HG02852 (cell line): Measurements from ENCODE around the gene RPL13A.
A peak's percentile ranks its signal among the peaks of the same experiment; 100 is the strongest.
"Not testable (repeated sequence)": the region's sequence is repeated elsewhere in the genome, so short reads cannot be mapped to it uniquely, and the experiment has no call there.

Experiments
- ATAC-seq: cut with Tn5 transposase; IDR thresholded peaks from one replicate; pipeline ENCODE4 v1.9.1; 2021; ENCODE audit warnings: mild to moderate bottlenecking, moderate library complexity; ENCODE audit not compliant: unreplicated experiment

Gene RPL13A

DNA sequence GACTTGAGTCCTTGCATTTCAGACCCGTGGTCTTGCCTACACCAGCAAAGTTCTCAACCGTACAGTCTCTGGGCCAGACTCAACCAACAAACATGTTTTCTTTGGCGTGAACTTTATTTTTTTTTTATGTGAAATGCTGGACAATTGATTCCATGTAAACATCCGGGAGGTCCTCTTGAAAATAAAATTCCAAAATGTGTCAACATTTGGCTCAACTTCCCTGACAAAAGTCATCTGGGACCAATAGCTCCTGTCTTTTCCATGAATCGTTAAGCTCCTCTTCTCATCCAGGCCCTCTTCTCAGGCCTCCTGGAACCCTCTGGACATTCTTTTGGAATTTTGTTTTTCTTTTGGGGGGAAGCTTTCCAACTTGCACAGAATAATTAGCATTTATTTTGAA is 31.6 kb upstream of the RPL13A start:
- ATAC-seq = no peak

DNA sequence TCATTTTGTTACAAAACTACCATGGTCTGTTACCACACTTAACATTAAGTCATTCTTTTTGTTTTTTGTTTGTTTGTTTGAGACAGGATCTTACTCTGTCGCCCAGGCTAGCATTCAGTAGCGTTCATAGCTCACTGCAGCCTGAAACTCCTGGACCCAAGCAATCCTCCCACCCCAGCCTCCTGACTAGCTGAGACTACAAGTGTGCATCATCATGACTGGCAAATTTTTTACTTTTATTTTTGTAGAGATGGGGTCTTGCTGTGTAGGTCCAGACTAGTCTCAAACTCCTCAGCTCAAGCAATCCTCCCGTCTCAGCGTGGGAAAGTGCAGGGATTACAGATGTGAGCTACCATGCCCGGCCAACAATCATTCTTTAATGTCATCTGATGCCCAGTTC is 31.1 kb upstream of the RPL13A start:
- ATAC-seq = no peak

GRCh38 chr19:49458567-49458903 is 28.9 kb upstream of the RPL13A start:
- ATAC-seq = no peak

DNA sequence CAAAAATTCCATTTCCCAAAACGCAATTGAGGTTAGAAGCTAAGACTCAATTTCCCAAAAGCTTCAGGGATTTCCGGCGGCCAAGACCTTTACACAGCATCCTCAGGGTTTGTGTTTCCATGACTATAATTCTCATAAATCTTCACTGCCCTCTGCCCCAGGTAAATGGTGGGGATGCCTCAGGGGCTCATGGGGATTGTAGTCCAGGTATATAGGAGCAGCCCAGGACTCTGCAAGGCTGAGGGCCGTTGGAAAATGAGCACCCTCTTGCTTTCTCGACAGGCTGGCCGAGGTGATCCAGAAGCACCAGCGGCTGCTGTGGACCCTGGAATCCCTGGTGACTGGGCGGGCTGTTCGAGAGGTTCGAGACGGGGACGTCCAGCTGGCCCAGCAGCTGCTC is 28.0 kb upstream of the RPL13A start:
- no peak for ATAC-seq

DNA sequence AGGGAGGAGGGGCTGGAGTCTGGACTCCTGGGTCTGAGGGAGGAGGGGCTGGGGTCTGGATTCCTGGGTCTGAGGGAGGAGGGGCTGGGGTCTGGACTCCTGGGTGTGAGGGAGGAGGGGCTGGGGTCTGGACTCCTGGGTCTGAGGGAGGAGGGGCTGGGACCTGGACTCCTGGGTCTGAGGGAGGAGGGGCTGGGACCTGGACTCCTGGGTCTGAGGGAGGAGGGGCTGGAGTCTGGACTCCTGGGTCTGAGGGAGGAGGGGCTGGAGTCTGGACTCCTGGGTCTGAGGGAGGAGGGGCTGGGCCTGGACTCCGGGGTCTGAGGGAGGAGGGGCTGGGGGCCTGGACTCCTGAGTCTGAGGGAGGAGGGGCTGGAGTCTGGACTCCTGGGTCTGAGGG is 26.3 kb upstream of the RPL13A start:
- not testable (repeated sequence) for ATAC-seq

DNA sequence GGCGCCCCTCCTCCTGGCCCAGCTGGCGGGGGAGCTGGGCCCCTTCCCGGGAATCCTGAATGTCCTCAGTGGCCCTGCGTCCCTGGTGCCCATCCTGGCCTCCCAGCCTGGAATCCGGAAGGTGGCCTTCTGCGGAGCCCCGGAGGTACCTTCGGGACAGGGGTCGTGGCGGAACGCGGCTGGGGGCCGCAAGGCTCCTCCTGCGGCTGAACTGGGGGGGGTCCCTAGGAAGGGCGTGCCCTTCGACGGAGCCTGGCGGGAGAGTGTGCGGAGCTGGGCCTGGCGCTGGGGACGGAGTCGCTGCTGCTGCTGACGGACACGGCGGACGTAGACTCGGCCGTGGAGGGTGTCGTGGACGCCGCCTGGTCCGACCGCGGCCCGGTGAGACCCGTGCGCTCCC is 25.8 kb upstream of the RPL13A start:
- no peak for ATAC-seq

GRCh38 chr19:49462492-49462891 is 24.9 kb upstream of the RPL13A start:
- ATAC-seq = no peak

DNA sequence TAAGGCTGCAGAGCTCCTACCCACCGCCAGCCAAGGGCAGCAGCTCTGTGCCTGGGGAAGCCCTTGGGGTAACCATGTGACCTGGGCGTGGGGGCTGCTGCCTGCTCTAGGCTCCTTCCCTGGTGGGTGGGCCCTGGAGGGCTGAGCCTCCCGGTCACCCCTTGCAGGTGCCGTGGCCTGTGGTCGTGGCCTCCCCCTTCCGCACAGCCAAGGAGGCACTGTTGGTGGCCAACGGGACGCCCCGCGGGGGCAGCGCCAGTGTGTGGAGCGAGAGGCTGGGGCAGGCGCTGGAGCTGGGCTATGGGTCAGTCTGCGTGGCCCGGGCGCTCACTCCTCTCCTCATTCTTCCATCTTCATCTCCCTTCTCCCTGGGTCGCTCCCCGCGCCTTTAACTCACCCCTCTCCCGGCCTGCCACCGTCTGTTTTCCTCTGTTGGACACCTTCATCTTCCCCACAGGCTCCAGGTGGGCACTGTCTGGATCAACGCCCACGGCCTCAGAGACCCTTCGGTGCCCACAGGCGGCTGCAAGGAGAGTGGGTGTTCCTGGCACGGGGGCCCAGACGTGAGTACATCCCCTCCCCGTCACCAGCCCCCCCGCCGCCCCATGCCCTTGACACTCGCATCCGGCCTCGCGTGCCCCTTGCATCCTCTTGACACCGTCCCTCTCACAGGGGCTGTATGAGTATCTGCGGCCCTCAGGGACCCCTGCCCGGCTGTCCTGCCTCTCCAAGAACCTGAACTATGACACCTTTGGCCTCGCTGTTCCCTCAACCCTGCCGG is 23.3 kb upstream of the RPL13A start:
- no peak for ATAC-seq

DNA sequence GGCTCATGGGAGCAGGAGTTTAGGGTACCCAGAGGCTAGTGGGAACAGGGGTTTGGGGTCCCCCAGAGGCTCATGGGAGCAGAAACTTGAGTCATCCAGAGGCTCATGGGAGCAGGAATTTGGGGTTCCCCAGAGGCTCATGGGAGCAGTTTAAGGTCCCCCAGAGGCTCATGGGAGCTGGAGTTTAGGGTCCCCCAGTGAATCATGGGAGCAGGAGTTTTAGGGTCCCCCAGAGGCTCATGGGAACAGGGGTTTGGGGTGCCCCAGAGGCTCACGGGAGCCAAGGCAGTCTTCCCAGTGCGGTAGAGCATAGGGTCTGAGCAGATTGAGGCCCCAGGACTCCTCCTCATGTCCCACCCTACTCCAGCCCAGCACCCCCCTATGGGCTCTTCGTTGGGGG is 22.0 kb upstream of the RPL13A start:
- ATAC-seq = no peak

DNA sequence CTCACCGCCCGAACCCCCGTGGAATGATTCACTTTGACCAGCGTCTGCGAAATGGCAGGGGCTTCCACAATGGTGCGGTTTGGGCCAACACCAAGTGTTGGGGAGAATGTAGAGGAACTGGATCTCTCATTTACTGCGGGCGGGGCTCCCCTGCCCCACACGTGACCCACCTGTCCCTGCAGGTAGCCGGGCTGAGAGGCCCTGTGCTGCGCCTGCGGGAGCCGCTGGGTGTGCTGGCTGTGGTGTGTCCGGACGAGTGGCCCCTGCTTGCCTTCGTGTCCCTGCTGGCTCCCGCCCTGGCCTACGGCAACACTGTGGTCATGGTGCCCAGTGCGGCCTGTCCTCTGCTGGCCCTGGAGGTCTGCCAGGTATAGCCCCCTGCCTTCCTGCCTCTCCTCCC is 19.2 kb upstream of the RPL13A start:
- no peak for ATAC-seq

DNA sequence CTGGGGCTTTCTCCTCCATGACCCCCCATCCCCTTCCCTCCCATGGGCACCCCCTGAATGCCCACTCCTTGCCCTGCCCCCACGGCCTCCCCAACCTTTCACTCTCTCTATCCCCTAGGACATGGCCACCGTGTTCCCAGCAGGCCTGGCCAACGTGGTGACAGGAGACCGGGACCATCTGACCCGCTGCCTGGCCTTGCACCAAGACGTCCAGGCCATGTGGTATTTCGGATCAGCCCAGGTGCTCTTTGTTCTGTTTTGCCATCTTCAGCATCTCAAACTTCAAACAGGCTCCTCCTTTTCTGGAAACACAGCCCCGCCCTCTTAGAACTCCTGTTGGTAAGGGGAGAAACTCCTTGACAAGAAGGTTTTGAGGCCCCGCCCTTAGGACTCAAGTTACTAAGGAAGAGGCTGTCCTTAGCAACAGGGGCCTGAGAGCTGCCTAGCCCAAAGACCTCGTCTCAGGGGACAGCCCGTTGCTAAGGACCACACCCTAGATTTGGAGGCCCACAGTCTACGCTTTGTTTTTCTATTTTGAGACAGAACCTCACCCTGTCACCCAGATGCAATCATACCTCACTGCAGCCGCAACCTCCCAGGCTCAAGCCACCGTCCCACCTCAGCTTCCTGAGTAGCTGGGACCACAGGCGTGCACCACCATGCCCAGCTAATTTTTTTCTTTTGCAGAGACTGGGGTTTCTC is 18.5 kb upstream of the RPL13A start:
- ATAC-seq = peak; percentile 51

- ATAC-seq = peak; percentile 63
These were observed 17.4 kb upstream of the RPL13A start for GRCh38 chr19:49469828-49470614.

DNA sequence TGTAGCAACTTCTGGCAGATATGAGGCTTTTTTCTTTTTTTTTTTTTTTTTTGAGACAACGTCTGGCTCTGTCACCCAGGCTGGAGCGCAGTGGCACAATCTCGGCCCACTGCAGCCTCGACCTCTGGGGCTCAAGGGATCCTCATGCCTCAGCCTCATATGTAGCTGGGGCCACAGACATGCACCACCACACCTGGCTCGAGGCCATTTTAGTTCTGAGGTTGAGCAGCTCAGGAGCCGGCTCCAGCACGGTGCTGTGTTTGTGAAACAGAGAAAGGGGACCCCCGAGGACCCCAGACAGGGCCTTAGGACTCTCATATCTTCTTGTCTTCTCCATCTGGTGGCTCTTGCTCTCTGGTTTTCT is 16.8 kb upstream of the RPL13A start:
- no peak for ATAC-seq

GRCh38 chr19:49472936-49473335 is 14.5 kb upstream of the RPL13A start:
- ATAC-seq = no peak

DNA sequence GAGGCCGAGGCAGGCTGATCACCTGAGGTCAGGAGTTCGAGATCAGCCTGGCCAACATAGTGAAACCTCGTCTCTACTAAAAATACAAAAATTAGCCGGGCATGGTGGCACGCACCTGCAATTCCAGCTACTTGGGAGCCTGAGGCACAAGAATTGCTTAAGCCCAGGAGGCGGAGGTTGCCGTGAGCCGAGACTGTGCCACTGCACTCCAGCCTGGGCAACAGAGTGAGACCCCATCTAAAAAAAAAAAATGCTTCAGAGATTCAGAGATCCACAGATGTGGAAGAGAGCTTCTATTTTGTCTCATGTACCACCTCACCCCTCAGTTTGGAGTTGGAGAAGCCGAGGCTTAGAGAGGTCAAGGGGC is 13.9 kb upstream of the RPL13A start:
- ATAC-seq = not testable (repeated sequence)

DNA sequence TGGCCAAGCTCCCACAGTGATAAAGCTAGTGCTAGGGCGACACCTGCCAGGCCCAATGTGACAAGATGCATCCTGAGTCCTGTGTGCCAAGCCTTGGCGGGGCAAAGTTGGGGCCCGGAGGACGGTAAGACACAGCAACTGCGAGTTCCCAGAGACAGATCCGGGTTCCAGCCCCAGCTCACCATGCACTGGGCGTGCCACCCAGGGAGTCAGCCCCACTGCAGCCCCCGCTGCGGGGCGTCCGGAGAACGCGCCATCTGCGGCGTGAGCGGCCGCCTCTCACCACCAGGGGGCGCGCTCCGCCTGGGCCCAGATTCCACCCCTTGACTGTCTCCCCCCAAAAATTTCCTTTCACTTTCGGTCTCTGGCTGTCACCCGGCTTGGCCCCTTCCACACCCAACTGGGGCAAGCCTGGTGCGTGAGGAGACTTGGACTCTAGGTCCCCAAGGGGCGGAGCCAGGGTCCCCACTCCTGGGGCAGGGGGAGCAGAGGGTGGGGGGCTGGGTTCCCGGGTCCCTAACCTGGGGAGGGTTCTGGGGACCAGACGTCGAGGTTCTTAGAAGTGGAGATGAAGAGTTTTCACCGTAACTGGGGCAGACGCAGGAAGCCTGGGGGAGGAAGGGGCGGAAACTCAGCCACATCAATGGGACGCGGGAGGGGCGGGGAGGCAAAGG is 13.4 kb upstream of the RPL13A start, which contains the start of gene FLT3LG:
Gene FLT3LG (plus strand): TSS at position 348 of the 674 bp plus-strand sequence. CDS start 425 bp downstream, outside the sequence.
- ATAC-seq = peak; percentile 42

DNA sequence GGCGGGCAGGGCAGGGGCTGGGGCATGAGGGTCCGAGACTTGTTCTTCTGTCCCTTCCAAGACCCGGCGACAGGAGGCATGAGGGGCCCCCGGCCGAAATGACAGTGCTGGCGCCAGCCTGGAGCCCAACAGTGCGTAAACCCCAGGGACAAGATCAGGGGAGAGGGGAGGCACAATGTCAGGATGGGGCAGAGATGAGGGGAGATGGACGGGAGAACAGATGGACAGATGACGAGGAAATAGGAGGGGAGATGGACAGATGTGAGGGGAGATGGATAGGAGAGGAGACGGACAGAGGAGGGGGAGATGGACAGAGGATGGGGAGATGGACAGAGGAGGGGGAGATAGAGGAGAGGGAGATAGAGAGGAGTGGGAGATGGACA is 12.9 kb upstream of the RPL13A start:
- no peak for ATAC-seq

DNA sequence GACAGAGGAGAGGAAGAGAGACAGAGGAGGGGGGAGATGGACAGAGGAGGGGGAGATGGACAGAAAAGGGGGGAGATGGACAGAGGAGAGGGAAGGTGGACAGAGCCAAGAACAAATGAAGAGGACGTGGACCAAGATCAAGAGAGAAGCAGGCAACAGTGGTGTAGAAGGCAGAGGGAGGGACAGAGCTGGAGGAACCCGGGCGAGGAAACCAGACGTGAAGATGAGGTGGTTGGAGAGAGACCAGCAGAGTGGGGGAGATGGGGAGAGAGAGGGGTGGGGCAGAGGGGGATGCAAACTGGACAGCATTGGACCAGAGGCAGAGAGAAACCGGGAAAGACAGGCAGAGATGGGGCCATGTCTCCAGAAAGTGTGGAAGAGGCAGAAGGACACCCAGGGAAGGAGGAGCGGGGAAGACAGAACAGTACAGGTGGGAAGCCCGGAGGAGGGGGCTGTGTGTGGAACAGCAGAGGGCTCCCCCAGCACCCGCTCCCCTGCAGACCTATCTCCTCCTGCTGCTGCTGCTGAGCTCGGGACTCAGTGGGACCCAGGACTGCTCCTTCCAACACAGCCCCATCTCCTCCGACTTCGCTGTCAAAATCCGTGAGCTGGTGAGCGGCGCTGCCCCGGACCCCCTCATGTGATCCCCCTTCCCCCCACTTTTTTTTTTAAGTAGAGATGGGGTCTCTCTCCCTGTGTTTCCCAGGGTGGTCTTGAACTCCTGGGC is 12.1 kb upstream of the RPL13A start:
- no peak for ATAC-seq

DNA sequence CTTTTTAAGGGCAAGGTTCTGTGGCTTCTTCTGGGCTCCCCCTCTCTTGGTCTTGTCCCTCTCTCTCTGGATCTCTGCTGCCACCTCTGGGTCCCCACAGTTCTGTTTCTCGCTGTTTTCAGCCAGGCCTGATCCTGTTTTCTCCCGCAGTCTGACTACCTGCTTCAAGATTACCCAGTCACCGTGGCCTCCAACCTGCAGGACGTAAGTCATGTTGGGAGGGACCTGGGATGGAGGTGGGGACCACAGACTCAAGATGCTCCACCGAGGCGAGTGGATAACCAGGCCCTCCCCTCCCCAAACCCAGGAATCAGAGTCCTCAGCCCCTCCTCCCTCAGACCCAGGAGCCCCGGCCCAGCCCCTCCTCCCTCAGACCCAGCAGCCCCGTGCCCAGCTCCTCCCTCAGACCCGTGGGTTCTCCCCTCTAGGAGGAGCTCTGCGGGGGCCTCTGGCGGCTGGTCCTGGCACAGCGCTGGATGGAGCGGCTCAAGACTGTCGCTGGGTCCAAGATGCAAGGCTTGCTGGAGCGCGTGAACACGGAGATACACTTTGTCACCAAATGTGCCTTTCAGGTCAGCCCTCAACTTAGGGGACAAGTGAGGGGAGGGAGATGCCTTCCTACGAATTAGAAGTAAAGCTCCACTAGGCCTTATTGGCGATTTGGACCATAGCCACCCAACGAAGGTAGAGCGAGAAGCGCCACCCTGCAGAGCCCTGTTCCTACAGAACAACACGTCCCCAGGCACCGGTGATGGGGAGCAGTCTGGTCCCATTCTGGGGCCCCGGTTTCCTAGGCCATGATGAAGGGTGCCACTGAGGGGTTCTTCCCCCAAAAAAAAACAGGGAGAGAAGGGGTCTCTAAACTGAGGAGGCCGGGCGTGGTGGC is 11.2 kb upstream of the RPL13A start:
- no peak for ATAC-seq
